Fibroblast of peridontal ligament (primary cell): ENCODE results near the gene TJP3.

Source experiments
- DNase-seq: peaks from one replicate; pipeline ENCODE4 v3.0.0-alpha.2; 2010; ENCODE audit errors: extremely low read depth

TJP3 gene

GRCh38 chr19:3768748-3769099 is 60.5 kb downstream of the TJP3 start:
- no peak for DNase-seq

- DNase-seq, result no peak
Measured at GRCh38 chr19:3769494-3769893, 61.3 kb downstream of the TJP3 start.

GRCh38 chr19:3770136-3770999 is 62.2 kb downstream of the TJP3 start:
- no peak for DNase-seq

GRCh38 chr19:3771000-3771905 is 63.1 kb downstream of the TJP3 start:
- no peak for DNase-seq

GRCh38 chr19:3771906-3772455 is 63.8 kb downstream of the TJP3 start, which contains the start of gene RAX2:
RAX2 (minus strand) TSS chr19:3772228; CDS start chr19:3771742, 486 bp downstream.
- DNase-seq, result no peak

GRCh38 chr19:3773814-3774515 is 65.8 kb downstream of the TJP3 start:
- no peak for DNase-seq

GRCh38 chr19:3774621-3775373 is 66.6 kb downstream of the TJP3 start:
- no peak for DNase-seq

- no peak for DNase-seq
Measured at GRCh38 chr19:3775374-3775711, 67.2 kb downstream of the TJP3 start.

GRCh38 chr19:3775831-3776230 is 67.6 kb downstream of the TJP3 start:
- DNase-seq, result no peak

GRCh38 chr19:3776479-3777040 is 68.4 kb downstream of the TJP3 start:
- no peak for DNase-seq

- DNase-seq, result no peak
Measured at GRCh38 chr19:3778104-3778867, 70.1 kb downstream of the TJP3 start.

GRCh38 chr19:3778899-3779723 is 70.9 kb downstream of the TJP3 start:
- DNase-seq, result no peak

GRCh38 chr19:3780786-3781304 is 72.7 kb downstream of the TJP3 start:
- no peak for DNase-seq

GRCh38 chr19:3781603-3782002 is 73.4 kb downstream of the TJP3 start:
- DNase-seq, result no peak

GRCh38 chr19:3782330-3782729 is 74.1 kb downstream of the TJP3 start:
- DNase-seq, result no peak

- DNase-seq, result no peak
Measured at GRCh38 chr19:3782903-3783302, 74.7 kb downstream of the TJP3 start.

- no peak for DNase-seq
Measured at GRCh38 chr19:3783660-3784584, 75.7 kb downstream of the TJP3 start.
